OCI-LY7 (cell line): ENCODE results near the gene USP48. TPM values are rescaled to one million over a fixed set of nuclear protein-coding genes. Genes with fewer than 3 reads are reported as not detected.

ENCODE experiments used
- BruUV-seq: library from RNA; stranded (reverse); fragments of 400-500 nt; replicated peaks from 2 replicates; lab custom pipeline; 2021; lab: Mats Ljungman, UMichigan
- CTCF ChIA-PET: fragments of 300-600 bp; sonication (Branson Sonifier 250); formaldehyde crosslinking; loops from one replicate; lab custom pipeline; 2022; ENCODE audit warnings: antibody characterized with exemption; ENCODE audit not compliant: unreplicated experiment; lab: Charles Lee
- POLR2A ChIA-PET: fragments of 300-600 bp; sonication (Branson Sonifier 250); formaldehyde crosslinking; loops from one replicate; lab custom pipeline; 2022; ENCODE audit warnings: antibody characterized with exemption; lab: Charles Lee
- DNase-seq: peaks from one replicate; pipeline ENCODE4 v3.0.0-alpha.2; 2015; ENCODE audit warnings: low spot score
- H2AFZ ChIP-seq: fragments of 200-600 bp; sonication (generic), shearing (Covaris generic); 2 replicates; pipeline ENCODE4 v1.6.1; 2014; ENCODE audit warnings: mild to moderate bottlenecking, antibody characterized with exemption, low read length, moderate library complexity
- H3K27ac ChIP-seq: fragments of 200-600 bp; sonication (generic); 2 replicates; pipeline ENCODE4 v1.5.1; 2014; ENCODE audit warnings: mixed run types, low read depth, mild to moderate bottlenecking, moderate library complexity, low read length, inconsistent platforms; ENCODE audit not compliant: poor library complexity, severe bottlenecking
- H3K36me3 ChIP-seq: fragments of 200-600 bp; sonication (generic); 2 replicates; pipeline ENCODE4 v1.6.1; 2014; ENCODE audit warnings: mild to moderate bottlenecking, antibody characterized with exemption, low read length, moderate library complexity, mixed read lengths; ENCODE audit not compliant: insufficient read depth
- H3K4me1 ChIP-seq: fragments of 200-600 bp; sonication (generic); 2 replicates; pipeline ENCODE4 v1.5.1; 2014; ENCODE audit warnings: mild to moderate bottlenecking, low read length; ENCODE audit not compliant: insufficient read depth, poor library complexity, severe bottlenecking
- H3K4me2 ChIP-seq: fragments of 200-600 bp; sonication (generic); 2 replicates; pipeline ENCODE4 v1.6.1; 2014; ENCODE audit warnings: mild to moderate bottlenecking, low read length
- H3K4me3 ChIP-seq: fragments of 200-600 bp; sonication (generic); 2 replicates; pipeline ENCODE4 v1.5.1; 2014; ENCODE audit warnings: mild to moderate bottlenecking, low read depth, low read length; ENCODE audit not compliant: poor library complexity, severe bottlenecking
- H3K79me2 ChIP-seq: fragments of 200-600 bp; sonication (generic); 2 replicates; pipeline ENCODE4 v1.6.1; 2016; ENCODE audit warnings: low read depth, mild to moderate bottlenecking, low read length, moderate library complexity, mixed read lengths; ENCODE audit not compliant: insufficient read depth
- H3K9me2 ChIP-seq: fragments of 200-600 bp; sonication (generic); 2 replicates; pipeline ENCODE4 v1.6.1; 2016; ENCODE audit warnings: mild to moderate bottlenecking, low read length, mixed read lengths; ENCODE audit not compliant: insufficient read depth
- H3K9me3 ChIP-seq: fragments of 200-600 bp; sonication (generic); 2 replicates; pipeline ENCODE4 v1.6.1; 2014; ENCODE audit warnings: mild to moderate bottlenecking, mixed run types, low read length, mixed read lengths
- H4K20me1 ChIP-seq: fragments of 200-600 bp; sonication (generic); 2 replicates; pipeline ENCODE4 v1.6.1; 2014; ENCODE audit warnings: mild to moderate bottlenecking, antibody characterized with exemption, low read length, moderate library complexity, mixed read lengths; ENCODE audit not compliant: insufficient read depth
- EZH2phosphoT487 ChIP-seq: fragments of 200-600 bp; sonication (generic); IDR thresholded peaks from 2 replicates; pipeline ENCODE4 v1.6.1; 2018; ENCODE audit warnings: low read depth, borderline replicate concordance, mild to moderate bottlenecking, mixed run types, antibody characterized with exemption, low read length, moderate library complexity, mixed read lengths
- intact Hi-C: fragments of 100-400 bp; cut with micrococcal nuclease; formaldehyde crosslinking; loops from one replicate; pipeline ENCODE4 v1.10.0; 2022; ENCODE audit not compliant: unreplicated experiment
- total RNA-seq, 2 experiments: library from RNA; depleted of rRNA in 1 of 2; stranded (reverse); fragments of >200 nt in 1 of 2; shearing (Covaris generic) in 1 of 2; gene quantifications; 2 replicates each; pipeline ENCODE4 v1.2.3, GENCODE V29; 2014 to 2022
- TF ChIP-seq, protein P1 (sequence below): fragments of 200-600 bp; sonication (generic); conservative IDR thresholded peaks from 2 replicates; pipeline ENCODE4 v1.5.1; 2014; ENCODE audit warnings: mild to moderate bottlenecking, antibody characterized with exemption, low read length, moderate library complexity, mixed read lengths

USP48 gene
- total RNA-seq, 2 experiments from 2014 or later: 45.0 to 98.3 TPM

DNA sequence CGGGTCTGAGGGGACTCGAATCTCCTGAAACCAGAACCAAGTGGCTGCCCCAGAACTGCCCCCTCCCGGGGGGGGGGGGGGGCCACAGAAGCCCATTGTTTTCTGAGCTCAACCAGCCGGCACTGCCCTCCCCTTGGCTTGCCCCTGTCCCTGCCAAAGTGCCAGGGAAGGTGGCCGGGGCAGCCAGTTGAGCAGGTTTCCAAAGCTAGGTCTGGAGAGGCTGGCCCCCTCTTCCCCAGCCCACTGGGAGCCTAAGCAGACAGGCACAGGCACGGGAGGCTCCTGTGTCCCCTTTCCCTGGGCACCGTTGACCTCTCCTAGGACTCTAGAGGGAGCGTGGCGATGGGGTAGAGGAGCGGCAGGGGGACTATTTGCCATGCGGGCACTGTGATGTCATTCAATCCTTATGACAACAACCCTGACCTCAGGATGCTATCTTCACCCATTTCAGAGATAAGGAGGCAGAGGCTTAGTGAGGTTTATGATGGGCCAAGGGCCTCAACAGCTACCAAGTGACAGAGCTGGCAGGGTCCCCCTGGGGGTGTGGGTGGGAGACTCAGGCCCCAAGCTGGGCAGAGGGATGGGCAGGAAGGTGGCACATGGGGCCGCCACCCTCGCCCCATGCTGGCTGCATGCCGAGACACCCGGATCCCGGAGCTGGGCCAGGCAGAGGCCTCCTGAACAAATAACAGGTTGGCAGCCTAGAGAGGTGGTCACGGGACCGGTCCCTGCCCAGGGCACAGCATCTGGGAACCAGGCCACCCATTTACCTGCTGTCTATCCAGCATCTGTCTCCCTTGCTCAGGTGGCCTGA is 148.8 kb downstream of the USP48 start:
- Histone ChIP-seq H3K36me3 (no peaks in the 10 kb centered on the region), H3K4me2 (no peak overlapping the region), H2AFZ (no peak overlapping the region), H3K4me3 (no peak overlapping the region), H3K27ac (no peak overlapping the region), H3K79me2 (no peaks in the 10 kb centered on the region), H3K4me1 (no peaks in the 10 kb centered on the region), H4K20me1 (no peaks in the 10 kb centered on the region), H3K9me3 (no peaks in the 10 kb centered on the region), H3K9me2 (no peaks in the 10 kb centered on the region)
- BruUV-seq: no TSS peak
- ChIA-PET POLR2A (no interaction called here), CTCF (no interaction called here)
- intact Hi-C loops: no loop called here
- TF ChIP-seq, protein P1, sequence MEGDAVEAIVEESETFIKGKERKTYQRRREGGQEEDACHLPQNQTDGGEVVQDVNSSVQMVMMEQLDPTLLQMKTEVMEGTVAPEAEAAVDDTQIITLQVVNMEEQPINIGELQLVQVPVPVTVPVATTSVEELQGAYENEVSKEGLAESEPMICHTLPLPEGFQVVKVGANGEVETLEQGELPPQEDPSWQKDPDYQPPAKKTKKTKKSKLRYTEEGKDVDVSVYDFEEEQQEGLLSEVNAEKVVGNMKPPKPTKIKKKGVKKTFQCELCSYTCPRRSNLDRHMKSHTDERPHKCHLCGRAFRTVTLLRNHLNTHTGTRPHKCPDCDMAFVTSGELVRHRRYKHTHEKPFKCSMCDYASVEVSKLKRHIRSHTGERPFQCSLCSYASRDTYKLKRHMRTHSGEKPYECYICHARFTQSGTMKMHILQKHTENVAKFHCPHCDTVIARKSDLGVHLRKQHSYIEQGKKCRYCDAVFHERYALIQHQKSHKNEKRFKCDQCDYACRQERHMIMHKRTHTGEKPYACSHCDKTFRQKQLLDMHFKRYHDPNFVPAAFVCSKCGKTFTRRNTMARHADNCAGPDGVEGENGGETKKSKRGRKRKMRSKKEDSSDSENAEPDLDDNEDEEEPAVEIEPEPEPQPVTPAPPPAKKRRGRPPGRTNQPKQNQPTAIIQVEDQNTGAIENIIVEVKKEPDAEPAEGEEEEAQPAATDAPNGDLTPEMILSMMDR: no peak
- no peak for TF ChIP-seq EZH2phosphoT487
- DNase-seq: no peak

DNA sequence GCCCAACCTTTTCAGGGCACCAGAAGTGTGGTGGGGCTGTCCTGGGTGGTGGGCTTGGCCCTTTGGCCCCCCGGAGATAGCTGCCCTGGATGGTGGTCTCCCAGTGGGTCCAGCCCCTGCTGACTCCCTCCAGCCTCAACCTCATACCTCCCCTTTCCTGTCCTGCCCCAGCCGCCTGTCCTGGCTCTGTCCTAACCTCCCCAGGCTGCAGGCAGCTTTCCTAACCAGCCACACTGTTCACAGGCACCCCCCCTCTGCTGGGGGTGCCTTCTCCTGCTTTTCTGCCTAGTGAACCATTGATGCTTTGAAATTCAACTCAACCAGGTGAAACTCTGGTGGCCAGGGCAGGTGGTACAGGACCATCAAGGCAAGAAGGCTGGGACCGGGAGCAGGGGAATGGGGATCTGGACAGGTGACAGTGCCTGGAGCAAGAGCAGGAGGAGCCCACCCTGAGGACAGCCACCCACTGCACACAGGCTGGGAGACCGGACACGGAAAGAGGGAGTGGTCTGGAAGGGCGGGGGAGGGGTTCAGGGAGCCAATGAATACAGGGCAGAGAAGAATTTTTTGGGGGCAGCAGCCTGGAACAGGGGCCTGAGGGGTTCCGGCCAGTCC is 149.7 kb downstream of the USP48 start:
- no peak for DNase-seq
- Histone ChIP-seq H3K4me2 (no peak overlapping the region), H3K36me3 (no peaks in the 10 kb centered on the region), H2AFZ (no peak overlapping the region), H3K9me3 (no peaks in the 10 kb centered on the region), H3K79me2 (no peaks in the 10 kb centered on the region), H4K20me1 (no peaks in the 10 kb centered on the region), H3K4me3 (no peak overlapping the region), H3K27ac (no peak overlapping the region), H3K4me1 (no peaks in the 10 kb centered on the region), H3K9me2 (no peaks in the 10 kb centered on the region)
- BruUV-seq: no TSS peak
- TF ChIP-seq, protein P1: no peak
- TF ChIP-seq EZH2phosphoT487: no peak
- ChIA-PET POLR2A (no interaction called here), CTCF (no interaction called here)
- intact Hi-C loops: no loop called here
